Activated naive CD4-positive, alpha-beta T cell treated with anti-CD3 and anti-CD28 coated beads, Interleukin-2, amount 50 U/mL, for 16 hours (primary cell): ENCODE results near the gene PPDPF.

Experiments
- DNase-seq: peaks from one replicate; pipeline ENCODE4 v3.0.0-alpha.2; 2020

The PPDPF gene

GRCh38 chr20:63487781-63488241, 32.8 kb upstream of the PPDPF start:
- no peak for DNase-seq

DNA sequence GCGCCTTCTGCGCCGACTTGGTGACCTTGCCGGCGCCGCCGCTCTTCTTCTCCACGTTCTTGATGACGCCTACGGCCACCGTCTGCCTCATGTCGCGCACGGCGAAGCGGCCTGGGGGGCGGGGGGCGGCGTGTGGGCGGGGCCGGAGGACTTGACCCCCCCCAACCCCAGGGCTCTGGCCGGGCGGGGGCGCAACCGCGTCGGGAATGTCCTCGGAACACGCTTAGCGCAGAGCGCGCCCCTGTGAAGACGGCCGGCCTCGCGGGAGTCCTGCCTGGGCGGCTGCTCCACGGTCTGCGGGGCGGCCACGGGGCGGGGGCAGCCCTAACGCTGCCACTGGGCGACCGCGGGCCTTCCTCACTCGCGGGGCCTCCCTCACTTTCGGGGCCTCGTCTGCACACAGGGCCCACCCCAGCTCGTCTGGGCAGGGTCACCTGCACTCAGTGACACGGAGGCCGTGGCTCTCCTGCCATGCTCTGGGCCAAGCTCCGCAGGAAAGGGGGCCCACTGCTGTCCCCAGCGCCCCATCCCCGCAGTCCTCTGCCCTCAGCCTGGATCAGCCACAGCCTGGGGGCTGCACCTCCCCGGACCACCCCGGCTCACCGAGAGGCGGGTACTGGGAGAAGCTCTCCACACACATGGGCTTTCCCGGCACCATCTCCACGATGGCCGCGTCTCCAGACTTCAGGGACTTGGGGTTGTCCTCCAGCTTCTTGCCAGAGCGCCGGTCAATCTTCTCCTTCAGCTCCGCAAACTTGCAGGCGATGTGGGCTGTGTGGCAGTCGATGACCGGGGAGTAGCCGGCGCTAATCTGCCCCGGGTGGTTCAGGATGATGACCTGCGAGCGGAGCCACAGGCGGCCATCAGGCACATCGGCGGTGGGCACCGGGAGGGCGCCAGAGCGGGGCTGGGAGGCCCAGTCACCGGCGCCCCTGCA, 32.0 kb upstream of the PPDPF start:
- no peak for DNase-seq

DNA sequence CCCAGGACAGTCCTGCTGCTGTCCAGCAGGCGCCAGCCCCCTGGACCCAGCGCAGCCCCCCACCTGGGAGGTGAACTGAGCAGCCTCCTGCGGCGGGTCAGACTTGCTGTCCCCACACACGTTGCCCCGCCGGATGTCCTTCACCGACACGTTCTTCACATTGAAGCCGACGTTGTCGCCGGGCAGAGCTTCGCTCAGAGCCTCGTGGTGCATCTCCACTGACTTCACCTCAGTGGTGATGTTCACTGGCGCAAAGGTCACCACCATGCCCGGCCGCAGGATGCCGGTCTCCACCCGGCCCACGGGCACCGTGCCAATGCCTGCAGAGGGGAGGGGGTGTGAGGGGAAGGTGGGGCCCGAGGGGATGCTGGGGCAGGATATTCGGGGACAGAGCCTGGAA, 30.1 kb upstream of the PPDPF start:
- no peak for DNase-seq

GRCh38 chr20:63491078-63491477, 29.5 kb upstream of the PPDPF start:
- DNase-seq = no peak

DNA sequence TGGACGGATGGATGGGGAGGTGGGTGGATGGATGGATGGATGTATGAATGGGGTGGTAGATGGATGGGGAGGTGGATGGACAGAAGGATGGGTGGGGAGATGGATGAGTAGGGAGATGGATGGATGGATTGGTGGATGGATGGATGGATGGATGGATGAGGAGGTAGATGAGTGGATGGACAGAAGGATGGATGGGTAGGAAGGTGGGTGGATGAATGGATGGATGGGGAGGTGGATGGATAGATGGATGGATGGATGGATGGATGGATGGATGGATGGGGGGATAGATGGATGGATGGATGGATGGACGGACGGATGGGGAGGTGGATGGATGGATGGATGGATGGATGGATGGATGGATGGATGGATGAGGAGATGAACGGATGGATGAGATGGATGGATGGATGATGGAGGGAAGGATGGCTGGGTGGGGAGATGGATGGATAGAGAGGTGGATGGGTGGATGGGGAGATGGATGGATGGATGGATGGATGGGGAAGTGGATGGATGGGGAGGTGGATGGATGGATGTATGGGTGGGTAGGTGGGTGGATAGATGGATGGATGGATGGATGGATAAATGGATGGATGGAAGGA, 28.8 kb upstream of the PPDPF start:
- no peak for DNase-seq

DNA sequence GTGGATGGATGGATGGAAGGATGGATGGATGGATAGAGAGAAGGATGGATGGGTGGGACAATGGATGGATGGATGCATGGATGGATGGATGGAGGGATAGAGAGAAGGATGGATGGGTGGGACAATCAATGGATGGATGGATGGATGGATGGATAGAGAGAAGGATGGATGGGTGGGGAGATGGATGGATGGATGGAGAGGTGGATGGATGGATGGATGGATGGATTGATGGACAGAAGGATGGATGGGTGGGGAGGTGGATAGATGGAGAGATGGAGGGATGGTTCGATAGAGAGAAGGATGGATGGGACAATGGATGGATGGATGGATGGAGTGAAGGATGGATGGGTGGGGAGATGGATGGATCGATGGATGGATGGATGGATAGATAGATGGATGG, 28.0 kb upstream of the PPDPF start:
- no peak for DNase-seq

DNA sequence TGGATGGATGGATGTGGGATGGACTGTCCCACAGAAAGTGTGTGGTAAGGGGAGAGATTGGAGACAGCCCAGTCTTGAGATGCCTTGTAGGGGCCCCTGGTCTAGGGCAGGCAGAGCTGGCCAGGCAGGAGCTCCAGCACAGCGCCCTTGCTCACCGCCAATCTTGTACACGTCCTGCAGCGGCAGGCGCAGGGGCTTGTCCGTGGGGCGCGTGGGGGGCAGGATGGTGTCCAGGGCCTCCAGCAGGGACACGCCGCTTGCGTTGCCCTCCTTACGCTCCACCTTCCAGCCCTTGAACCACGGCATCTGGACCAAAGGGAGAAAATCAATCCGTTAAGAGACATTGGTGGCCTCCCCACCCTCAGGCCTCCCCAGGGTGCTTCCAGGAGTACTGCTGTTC, 27.6 kb upstream of the PPDPF start:
- no peak for DNase-seq

DNA sequence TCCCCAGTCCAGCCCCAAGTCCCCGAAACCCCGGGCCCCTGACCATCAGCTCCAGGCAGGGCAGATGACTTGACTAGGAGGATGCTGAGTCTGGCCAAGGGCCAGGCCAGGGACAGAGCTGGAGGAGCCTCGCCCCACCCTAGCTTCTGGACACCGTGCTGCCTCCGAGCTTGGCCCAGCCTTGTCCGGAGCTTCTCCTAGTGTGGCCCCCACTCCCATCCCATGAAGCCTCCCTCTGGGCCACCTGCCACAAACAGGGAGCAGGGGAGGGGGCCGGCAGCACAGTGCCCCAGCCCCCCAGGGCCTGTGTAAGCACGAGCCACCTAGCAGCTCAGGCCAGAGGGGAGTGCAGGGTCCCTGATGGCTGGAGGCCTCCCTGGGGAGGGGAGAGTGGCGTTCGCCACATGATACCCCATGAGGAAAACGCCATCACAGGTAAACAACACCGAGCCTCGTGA, 27.0 kb upstream of the PPDPF start:
- no peak for DNase-seq

GRCh38 chr20:63494084-63494419, 26.5 kb upstream of the PPDPF start:
- no peak for DNase-seq

DNA sequence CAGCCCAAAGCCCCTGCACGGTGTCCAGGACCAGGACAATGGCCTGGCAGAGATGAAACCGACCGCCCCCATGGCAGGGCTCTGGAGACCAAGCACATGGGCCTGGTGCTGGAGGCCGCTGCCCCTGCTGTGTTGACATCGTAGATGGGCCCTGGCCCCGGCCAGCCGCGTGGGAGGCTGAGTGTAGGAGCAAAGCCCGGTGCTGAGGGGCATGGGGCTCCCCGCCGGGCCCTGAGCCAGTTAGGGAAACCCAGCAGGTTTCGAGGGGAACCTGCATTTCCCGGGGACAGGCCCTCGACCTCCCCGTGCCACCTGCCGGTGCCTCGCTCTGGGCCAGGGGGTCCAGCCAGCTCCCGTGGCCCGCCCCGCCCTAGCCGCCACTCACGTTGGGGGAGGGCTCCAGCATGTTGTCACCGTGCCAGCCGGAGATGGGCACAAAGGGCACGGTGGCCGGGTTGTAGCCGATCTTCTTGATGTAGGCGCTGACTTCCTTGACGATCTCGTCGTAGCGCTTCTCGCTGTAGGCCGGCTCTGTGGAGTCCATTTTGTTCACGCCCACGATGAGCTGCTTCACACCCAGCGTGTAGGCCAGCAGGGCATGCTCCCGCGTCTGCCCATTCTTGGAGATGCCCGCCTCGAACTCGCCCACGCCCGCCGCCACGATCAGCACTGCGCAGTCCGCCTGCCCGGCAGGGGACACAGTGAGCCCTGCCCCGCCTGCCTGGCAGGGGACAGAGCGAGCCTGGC, 26.0 kb upstream of the PPDPF start:
- no peak for DNase-seq

GRCh38 chr20:63495167-63495720, 25.3 kb upstream of the PPDPF start:
- DNase-seq = no peak

- DNase-seq = peak; percentile 78
Measured at GRCh38 chr20:63495741-63496595, 24.6 kb upstream of the PPDPF start.

DNA sequence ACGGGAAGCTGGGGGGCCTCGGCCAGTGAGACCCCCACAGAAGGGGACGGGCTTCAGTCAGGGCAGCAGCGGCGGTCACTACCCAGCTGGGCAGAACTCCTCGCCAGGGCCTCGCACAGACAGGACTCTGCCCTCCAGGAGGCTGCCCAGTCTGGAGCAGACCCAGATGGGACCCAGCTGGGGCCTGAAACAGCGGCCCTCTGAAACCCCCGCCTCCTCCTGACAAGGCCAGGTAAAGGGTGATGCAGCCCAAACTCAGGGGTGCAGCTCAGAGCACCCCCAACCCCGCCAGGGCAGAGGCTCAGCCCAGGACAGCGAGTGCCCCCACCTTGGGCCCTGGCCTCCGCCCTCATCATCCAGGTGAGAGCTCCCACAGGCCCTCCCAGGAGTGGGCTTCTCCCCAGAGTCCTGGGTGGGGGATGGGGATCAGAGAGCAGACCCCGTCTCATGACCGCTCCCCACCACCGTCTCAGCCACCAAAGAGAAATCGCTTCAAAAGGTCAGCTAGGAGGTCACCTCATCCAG, 23.9 kb upstream of the PPDPF start:
- no peak for DNase-seq

DNA sequence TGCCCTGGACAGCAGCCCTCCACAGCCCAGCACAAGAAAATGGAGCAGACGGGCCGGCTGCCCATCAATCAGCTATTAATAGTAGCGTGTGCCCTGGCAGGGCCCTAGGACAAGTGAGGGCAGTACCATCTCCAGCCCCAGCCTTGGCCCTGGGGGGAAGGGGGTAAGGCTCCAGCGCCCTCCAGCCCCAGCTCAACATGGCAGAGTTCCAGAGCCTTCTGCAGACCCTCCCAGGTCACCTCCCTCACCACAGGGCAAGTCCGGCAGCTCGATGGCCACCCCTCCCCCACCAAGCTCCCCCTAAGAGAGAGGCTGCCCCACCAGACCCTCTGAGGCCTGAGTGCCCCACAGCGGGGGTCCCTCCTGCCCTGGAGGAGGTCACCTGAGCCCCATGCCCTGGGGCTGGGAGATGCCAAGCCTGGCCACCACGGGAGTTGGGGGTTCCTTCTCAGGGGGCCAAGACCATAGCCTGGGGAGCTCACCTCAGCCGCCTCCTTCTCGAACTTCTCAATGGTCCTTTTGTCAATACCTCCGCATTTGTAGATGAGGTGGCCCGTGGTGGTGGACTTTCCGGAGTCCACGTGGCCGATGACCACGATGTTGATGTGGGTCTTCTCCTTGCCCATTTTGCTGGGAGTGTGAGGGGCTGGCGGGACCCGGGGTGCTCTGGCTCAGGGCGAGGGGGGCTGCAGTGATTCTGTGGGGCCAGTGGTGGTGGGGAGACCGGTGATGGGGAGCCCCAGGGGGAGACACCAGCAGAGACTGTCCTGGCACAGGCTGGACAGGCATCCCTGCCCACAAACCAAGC, 23.2 kb upstream of the PPDPF start:
- no peak for DNase-seq

GRCh38 chr20:63497946-63498935, 22.3 kb upstream of the PPDPF start:
- no peak for DNase-seq

- DNase-seq = peak; percentile 63
Measured at GRCh38 chr20:63498960-63499337, 21.6 kb upstream of the PPDPF start, which contains the start of gene EEF1A2. Gene EEF1A2, minus strand, starts transcription at chr20:63499083. Its CDS starts 1,320 bp downstream, at chr20:63497763.

GRCh38 chr20:63499338-63499969, 21.1 kb upstream of the PPDPF start:
- no peak for DNase-seq

- DNase-seq = no peak
Measured at GRCh38 chr20:63500151-63500901, 20.2 kb upstream of the PPDPF start.
